ENCODE data around the gene MRPL14.

Gene MRPL14

DNA sequence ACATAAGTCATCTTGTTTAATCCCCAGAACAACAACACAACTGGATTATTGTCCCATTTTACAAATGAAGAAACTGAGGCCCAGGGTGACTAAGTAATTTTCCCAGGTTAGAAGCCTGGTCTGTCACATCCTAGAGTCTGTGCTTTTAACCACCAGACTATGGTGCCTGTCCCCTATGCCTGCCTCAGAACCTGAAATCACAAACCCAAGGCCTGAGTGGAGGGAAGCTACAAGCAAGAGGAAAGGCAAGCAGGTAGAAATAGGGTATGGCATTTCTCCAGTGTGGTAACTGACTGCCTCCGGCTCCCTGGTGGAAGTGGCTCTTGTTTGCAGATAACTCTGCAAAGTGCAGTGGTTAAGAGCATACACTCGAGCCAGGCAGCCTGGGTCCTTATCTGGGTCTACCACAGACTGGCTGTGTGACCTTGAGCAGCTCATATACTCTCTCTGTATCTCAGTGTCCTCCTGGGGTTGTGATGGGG is 2.6 kb upstream of the MRPL14 start:
- no peak for ATAC-seq
- TF ChIP-seq CSDC2 (CRISPR knock-in tag; IDR thresholded peaks at IDR 0.05) (no peak), PPARA (CRISPR knock-in tag; IDR thresholded peaks at IDR 0.05; ENCODE audit: borderline replicate concordance) (no peak), SNAI2 (CRISPR knock-in tag; IDR thresholded peaks at IDR 0.05) (no peak), ZFP30 (CRISPR knock-in tag; IDR thresholded peaks at IDR 0.05) (no peak), OSR1 (CRISPR knock-in tag; IDR thresholded peaks at IDR 0.05) (no peak), TOX (CRISPR knock-in tag; IDR thresholded peaks at IDR 0.05; ENCODE audit: borderline replicate concordance) (no peak), ZNF565 (CRISPR knock-in tag; conservative IDR thresholded peaks at IDR 0.05; ENCODE audit: low read depth) (no peak)
- TF ChIP-seq, protein P1, sequence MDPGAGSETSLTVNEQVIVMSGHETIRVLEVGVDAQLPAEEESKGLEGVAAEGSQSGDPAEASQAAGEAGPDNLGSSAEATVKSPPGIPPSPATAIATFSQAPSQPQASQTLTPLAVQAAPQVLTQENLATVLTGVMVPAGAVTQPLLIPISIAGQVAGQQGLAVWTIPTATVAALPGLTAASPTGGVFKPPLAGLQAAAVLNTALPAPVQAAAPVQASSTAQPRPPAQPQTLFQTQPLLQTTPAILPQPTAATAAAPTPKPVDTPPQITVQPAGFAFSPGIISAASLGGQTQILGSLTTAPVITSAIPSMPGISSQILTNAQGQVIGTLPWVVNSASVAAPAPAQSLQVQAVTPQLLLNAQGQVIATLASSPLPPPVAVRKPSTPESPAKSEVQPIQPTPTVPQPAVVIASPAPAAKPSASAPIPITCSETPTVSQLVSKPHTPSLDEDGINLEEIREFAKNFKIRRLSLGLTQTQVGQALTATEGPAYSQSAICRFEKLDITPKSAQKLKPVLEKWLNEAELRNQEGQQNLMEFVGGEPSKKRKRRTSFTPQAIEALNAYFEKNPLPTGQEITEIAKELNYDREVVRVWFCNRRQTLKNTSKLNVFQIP (CRISPR knock-in tag; IDR thresholded peaks at IDR 0.05; ENCODE audit: borderline replicate concordance, low read depth), result no peak
- TF ChIP-seq, protein P2, sequence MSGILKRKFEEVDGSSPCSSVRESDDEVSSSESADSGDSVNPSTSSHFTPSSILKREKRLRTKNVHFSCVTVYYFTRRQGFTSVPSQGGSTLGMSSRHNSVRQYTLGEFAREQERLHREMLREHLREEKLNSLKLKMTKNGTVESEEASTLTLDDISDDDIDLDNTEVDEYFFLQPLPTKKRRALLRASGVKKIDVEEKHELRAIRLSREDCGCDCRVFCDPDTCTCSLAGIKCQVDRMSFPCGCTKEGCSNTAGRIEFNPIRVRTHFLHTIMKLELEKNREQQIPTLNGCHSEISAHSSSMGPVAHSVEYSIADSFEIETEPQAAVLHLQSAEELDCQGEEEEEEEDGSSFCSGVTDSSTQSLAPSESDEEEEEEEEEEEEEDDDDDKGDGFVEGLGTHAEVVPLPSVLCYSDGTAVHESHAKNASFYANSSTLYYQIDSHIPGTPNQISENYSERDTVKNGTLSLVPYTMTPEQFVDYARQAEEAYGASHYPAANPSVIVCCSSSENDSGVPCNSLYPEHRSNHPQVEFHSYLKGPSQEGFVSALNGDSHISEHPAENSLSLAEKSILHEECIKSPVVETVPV (CRISPR knock-in tag; IDR thresholded peaks at IDR 0.05), result no peak

DNA sequence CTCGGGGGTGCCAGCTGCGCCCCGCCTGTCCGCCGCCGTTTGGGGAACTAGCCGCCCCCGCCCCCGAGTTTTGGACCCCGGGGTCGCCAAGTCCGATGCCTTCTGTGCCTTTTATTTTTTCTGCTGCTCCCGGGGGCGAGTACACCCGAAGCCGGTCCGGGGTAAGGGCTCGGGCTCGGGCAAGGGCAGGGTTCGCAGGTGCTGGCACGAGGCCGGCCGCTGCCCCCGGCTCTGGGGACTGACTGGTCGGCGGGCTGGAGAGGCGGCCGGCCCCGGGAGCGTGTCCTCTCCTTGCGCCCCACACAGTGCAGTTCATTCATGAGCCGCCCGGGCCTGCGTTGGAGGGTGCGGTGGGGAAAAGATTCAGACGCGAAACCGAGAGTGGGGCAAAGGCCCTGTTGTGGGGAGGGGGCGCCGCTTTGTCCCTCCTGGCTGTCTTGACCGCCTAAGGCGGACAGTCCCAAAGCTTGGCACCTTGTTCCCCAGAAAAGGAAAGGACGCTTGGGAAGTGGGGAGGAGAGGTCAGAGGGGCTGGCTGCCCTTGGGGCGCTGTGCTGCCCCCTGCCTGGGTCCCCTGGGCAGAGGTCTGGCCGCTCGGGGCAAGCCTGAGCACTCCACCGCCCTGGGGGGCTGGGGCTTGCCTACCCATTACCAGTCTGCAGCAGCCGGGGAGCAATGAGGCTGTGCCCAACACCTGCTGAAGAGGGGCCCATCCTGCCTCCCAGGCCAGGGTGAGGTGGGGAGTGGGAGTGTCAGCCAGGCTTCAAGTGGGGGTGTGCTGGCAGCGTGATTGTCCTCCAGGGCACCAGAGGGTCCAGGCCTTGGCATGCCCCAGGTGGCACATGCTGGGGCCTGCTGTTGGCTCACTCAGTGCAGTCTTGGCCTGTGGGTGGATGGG is 1.0 kb upstream of the MRPL14 start:
- no peak for TF ChIP-seq BACH2 (CRISPR knock-in tag; IDR thresholded peaks at IDR 0.05; ENCODE audit: borderline replicate concordance)
- no peak for TF ChIP-seq ZNF565 (CRISPR knock-in tag; conservative IDR thresholded peaks at IDR 0.05; ENCODE audit: low read depth)
- peak; percentile 82 for ATAC-seq

DNA sequence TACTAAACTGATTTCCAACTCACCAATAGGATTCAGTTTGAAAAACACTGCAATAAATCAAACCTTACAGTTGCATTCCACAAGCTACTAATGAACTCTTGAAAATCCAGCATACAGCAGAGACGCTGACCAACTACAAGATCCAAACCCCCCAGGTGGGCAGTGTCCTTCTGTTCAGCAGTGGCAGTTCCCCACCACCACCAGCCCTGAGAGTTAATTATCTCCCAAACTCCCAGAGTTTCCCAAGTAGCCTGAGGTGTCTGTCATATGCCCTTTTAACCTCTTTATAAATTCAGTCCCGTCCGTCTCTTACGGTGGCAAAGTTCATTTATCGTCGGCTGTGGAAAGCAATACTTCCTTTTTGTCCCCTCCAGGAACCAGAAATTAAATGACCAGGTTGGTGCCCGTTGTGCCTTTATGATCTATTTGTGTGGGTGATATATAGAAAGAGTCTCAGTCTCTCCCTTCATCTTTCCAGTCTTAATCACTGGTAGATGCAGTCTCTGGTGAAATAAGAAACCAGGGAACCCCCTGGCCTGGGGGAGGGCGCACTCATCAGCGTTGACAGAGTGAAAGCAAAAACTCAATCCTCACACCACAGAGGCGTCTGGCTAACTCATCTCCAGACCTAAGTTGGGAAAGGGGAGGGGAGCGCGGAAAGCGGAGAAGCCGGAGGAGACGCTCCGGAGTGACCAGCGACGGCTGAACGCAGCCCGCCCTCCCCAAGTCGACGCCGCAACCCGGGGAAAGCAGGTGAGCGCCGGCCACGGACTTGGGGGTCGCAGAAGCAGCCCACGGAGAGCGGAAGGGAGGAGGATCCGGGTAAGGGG is 717 bp downstream of the MRPL14 start:
- TF ChIP-seq CSDC2 (CRISPR knock-in tag; IDR thresholded peaks at IDR 0.05) (no peak), ISL1 (CRISPR knock-in tag; IDR thresholded peaks at IDR 0.05) (no peak), ZFP3 (CRISPR knock-in tag; IDR thresholded peaks at IDR 0.05) (no peak), RARB (CRISPR knock-in tag; IDR thresholded peaks at IDR 0.05) (no peak), ZNF70 (CRISPR knock-in tag; IDR thresholded peaks at IDR 0.05) (no peak), ZC3H10 (CRISPR knock-in tag; IDR thresholded peaks at IDR 0.05) (no peak), OSR1 (CRISPR knock-in tag; IDR thresholded peaks at IDR 0.05) (no peak), BACH2 (CRISPR knock-in tag; IDR thresholded peaks at IDR 0.05; ENCODE audit: borderline replicate concordance) (no peak), ESRRG (CRISPR knock-in tag; IDR thresholded peaks at IDR 0.05) (no peak), GLIS3 (CRISPR knock-in tag; IDR thresholded peaks at IDR 0.05) (no peak), SNAI2 (CRISPR knock-in tag; IDR thresholded peaks at IDR 0.05) (no peak), TCF4 (CRISPR knock-in tag; IDR thresholded peaks at IDR 0.05; ENCODE audit: borderline replicate concordance) (no peak), ZFP30 (CRISPR knock-in tag; IDR thresholded peaks at IDR 0.05) (no peak), ZNF8 (CRISPR knock-in tag; IDR thresholded peaks at IDR 0.05) (no peak), PPARA (CRISPR knock-in tag; IDR thresholded peaks at IDR 0.05; ENCODE audit: borderline replicate concordance) (no peak)
- TF ChIP-seq, protein P2 (CRISPR knock-in tag; IDR thresholded peaks at IDR 0.05), result no peak
- TF ChIP-seq, protein P3, sequence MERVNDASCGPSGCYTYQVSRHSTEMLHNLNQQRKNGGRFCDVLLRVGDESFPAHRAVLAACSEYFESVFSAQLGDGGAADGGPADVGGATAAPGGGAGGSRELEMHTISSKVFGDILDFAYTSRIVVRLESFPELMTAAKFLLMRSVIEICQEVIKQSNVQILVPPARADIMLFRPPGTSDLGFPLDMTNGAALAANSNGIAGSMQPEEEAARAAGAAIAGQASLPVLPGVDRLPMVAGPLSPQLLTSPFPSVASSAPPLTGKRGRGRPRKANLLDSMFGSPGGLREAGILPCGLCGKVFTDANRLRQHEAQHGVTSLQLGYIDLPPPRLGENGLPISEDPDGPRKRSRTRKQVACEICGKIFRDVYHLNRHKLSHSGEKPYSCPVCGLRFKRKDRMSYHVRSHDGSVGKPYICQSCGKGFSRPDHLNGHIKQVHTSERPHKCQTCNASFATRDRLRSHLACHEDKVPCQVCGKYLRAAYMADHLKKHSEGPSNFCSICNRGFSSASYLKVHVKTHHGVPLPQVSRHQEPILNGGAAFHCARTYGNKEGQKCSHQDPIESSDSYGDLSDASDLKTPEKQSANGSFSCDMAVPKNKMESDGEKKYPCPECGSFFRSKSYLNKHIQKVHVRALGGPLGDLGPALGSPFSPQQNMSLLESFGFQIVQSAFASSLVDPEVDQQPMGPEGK (CRISPR knock-in tag; IDR thresholded peaks at IDR 0.05; ENCODE audit: borderline replicate concordance), result no peak
- TF ChIP-seq, protein P1 (CRISPR knock-in tag; IDR thresholded peaks at IDR 0.05; ENCODE audit: borderline replicate concordance, low read depth), result no peak
- TF ChIP-seq, protein P4, sequence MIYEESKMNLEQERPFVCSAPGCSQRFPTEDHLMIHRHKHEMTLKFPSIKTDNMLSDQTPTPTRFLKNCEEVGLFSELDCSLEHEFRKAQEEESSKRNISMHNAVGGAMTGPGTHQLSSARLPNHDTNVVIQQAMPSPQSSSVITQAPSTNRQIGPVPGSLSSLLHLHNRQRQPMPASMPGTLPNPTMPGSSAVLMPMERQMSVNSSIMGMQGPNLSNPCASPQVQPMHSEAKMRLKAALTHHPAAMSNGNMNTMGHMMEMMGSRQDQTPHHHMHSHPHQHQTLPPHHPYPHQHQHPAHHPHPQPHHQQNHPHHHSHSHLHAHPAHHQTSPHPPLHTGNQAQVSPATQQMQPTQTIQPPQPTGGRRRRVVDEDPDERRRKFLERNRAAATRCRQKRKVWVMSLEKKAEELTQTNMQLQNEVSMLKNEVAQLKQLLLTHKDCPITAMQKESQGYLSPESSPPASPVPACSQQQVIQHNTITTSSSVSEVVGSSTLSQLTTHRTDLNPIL (CRISPR knock-in tag; IDR thresholded peaks at IDR 0.05; ENCODE audit: low read depth), result no peak
- ATAC-seq, result peak; percentile 70
